AG04450 (cell line): ENCODE measurements around the gene TMBIM6. TPM values are rescaled to one million over a fixed set of nuclear protein-coding genes. Genes with fewer than 3 reads are reported as not detected.

ENCODE experiments used
- CTCF ChIA-PET: fragments of 300-600, 350-600 bp; formaldehyde crosslinking; extraction: SDS; loops from one replicate; lab custom pipeline; 2022; ENCODE audit warnings: antibody characterized with exemption, inconsistent platforms; lab: Charles Lee
- POLR2A ChIA-PET: fragments of 350-600 bp; formaldehyde crosslinking; extraction: SDS; loops from one replicate; lab custom pipeline; 2021; ENCODE audit warnings: antibody characterized with exemption, inconsistent platforms; lab: Yijun Ruan, JAX
- DNase-seq: peaks from one replicate; pipeline ENCODE4 v3.0.0-alpha.2; 2011; ENCODE audit warnings: low read depth, low spot score
- H3K27ac ChIP-seq: one replicate; pipeline ENCODE4 v1.5.1; 2012; ENCODE audit warnings: low read depth, low read length, control low read depth
- H3K27me3 ChIP-seq: one replicate; pipeline ENCODE4 v1.6.0; 2012; ENCODE audit warnings: low read length; ENCODE audit not compliant: control insufficient read depth, insufficient read depth
- H3K4me3 ChIP-seq: 2 replicates; pipeline ENCODE4 v1.5.1; 2011; ENCODE audit warnings: mild to moderate bottlenecking, low read depth, low read length, control low read depth
- H3K9me3 ChIP-seq: 2 replicates; pipeline ENCODE4 v1.5.1; 2012; ENCODE audit warnings: low read length; ENCODE audit not compliant: control insufficient read depth, insufficient read depth
- CTCF ChIP-seq: IDR thresholded peaks from 2 replicates; pipeline ENCODE4 v1.5.1; 2011; ENCODE audit warnings: low read depth, low read length, control low read depth, inconsistent platforms
- polyA plus RNA-seq: library from polyadenylated mRNA; depleted of rRNA; stranded (reverse); fragments of >200 nt; gene quantifications from 2 replicates; pipeline ENCODE4 v1.2.3, GENCODE V29; 2011

The TMBIM6 gene
- polyA plus RNA-seq, 1 experiment, result 906 TPM

GRCh38 chr12:49741882-49742620 lies 694 bp downstream of the TMBIM6 start:
- DNase-seq, result peak; percentile 38
- CTCF ChIA-PET, result interaction anchor here (0.6 to 2.3 kb wide), 48 partner anchors 8 to 732 kb away, joined by 3 to 22 read pairs (median 4); partner anchors contain the start of gene NCKAP5L
- TF ChIP-seq CTCF, result no peak

DNA sequence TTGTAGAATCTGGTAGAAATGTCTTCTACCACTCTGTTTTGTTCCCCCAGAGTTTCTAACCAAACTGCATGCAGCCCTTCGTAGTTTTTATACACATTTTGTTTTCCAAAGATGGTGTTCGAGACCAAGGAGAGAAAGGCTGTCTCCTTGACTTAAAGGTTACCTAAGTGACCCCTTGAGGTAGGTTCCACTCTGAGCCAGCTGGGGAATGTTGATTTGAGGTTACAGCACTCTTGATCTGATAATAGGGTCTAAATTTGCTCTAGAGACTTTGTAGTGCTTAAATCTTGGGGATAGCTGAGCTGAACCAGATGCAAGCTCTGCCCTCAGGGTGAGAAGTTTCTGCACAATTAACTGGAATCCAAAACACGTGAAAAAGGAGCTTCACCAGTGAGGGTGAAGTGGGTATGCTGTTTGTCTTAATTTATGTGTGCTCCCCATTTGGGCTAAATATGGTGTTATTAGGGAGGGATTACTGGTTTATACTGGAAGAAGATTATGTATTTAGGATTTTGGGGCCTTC lies 3.1 kb downstream of the TMBIM6 start:
- Histone ChIP-seq H3K9me3 (no peaks in the 10 kb centered on the region; the same call in 1 of the 2 replicates), H3K4me3 (no peak overlapping the region), H3K27ac (no peak overlapping the region), H3K27me3 (no peaks in the 10 kb centered on the region)
- no peak for DNase-seq
- CTCF ChIA-PET, result no interaction called here
- TF ChIP-seq CTCF, result no peak
- POLR2A ChIA-PET, result interaction anchor here (0.5 to 0.6 kb wide), 2 partner anchors 71 to 121 kb away, joined by 3 to 6 read pairs; partner anchors contain the start of gene PRPF40B

More at GRCh38 chr12:49741882-49742620, 694 bp downstream of the TMBIM6 start:
- Histone ChIP-seq H3K27ac (peak overlapping the region; percentile 97), H3K4me3 (peak overlapping the region; percentile 100), H3K27me3 (no peaks in the 10 kb centered on the region), H3K9me3 (no peaks in the 10 kb centered on the region; the same call in 1 of the 2 replicates)
- POLR2A ChIA-PET, result interaction anchor here (0.6 to 1.7 kb wide), 32 partner anchors 10 to 481 kb away, joined by 3 to 17 read pairs (median 5); partner anchors contain the start of genes CERS5, FMNL3, NCKAP5L and PRPF40B

- CTCF ChIA-PET, result interaction anchor here (0.9 to 2.8 kb wide), 3 partner anchors 9 to 101 kb away, joined by 3 to 13 read pairs (median 3); no protein-coding TSS in a partner anchor
- no peak for DNase-seq
Measured at GRCh38 chr12:49748306-49748705, 6.9 kb downstream of the TMBIM6 start.

DNA sequence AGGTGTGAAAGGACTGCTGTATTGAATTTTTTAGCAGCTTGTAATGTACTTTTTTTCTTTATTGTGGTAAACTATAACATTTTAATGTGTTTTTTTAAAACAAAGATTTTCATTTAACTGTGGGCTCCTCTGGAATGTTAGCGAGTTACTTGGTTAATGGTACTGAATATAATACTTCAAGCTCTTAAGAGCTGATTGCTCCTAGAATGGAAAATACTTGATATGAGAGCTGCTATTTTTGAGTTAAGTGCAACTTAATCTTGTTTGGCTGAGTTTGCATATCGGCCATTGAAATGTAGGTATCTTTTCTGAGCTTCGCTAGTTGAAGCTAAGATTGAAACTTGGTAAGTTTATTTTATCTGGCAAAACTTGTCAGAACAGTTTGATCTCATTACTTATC lies 7.4 kb downstream of the TMBIM6 start:
- Histone ChIP-seq H3K27me3 (no peaks in the 10 kb centered on the region), H3K27ac (no peak overlapping the region), H3K4me3 (no peak overlapping the region), H3K9me3 (no peaks in the 10 kb centered on the region)
- TF ChIP-seq CTCF, result no peak
- ChIA-PET CTCF (interaction anchor here (0.6 to 2.8 kb wide), 4 partner anchors 8 to 389 kb away, joined by 3 to 13 read pairs (median 4); no protein-coding TSS in a partner anchor), POLR2A (interaction anchor here (0.6 kb wide), 1 partner anchor 12 kb away, joined by 7 read pairs; no protein-coding TSS in a partner anchor)
- DNase-seq, result no peak

More at GRCh38 chr12:49748306-49748705, 6.9 kb downstream of the TMBIM6 start:
- Histone ChIP-seq H3K27me3 (no peaks in the 10 kb centered on the region), H3K27ac (peak overlapping the region; percentile 48), H3K9me3 (no peaks in the 10 kb centered on the region), H3K4me3 (no peak overlapping the region)
- POLR2A ChIA-PET, result no interaction called here
- no peak for TF ChIP-seq CTCF
